Osteocyte (in vitro differentiated cells): ENCODE data around the gene ALPK1. TPM values are rescaled to one million over a fixed set of nuclear protein-coding genes. Genes with fewer than 3 reads are reported as not detected.
"Not testable (repeated sequence)": the region's sequence is repeated elsewhere in the genome, so short reads cannot be mapped to it uniquely, and the experiment has no call there.

Experiments used
- DNase-seq: peaks from one replicate; pipeline ENCODE4 v3.0.0; 2021; ENCODE audit warnings: mixed read lengths; ENCODE audit not compliant: unreplicated experiment; ENCODE audit errors: extremely low spot score
- H3K27ac Mint-ChIP-seq: one replicate; pipeline ENCODE4 v1.8.0; 2021; ENCODE audit warnings: mild to moderate bottlenecking, mixed read lengths; ENCODE audit not compliant: unreplicated experiment
- H3K27me3 Mint-ChIP-seq: one replicate; pipeline ENCODE4 v1.8.0; 2021; ENCODE audit warnings: mixed read lengths; ENCODE audit not compliant: unreplicated experiment
- H3K36me3 Mint-ChIP-seq: one replicate; pipeline ENCODE4 v1.8.0; 2021; ENCODE audit warnings: mixed read lengths; ENCODE audit not compliant: unreplicated experiment
- H3K4me1 Mint-ChIP-seq: one replicate; pipeline ENCODE4 v1.8.0; 2021; ENCODE audit warnings: mixed read lengths; ENCODE audit not compliant: unreplicated experiment
- H3K4me3 Mint-ChIP-seq: one replicate; pipeline ENCODE4 v1.8.0; 2021; ENCODE audit warnings: mild to moderate bottlenecking, moderate library complexity, mixed read lengths; ENCODE audit not compliant: unreplicated experiment
- H3K9me3 Mint-ChIP-seq: one replicate; pipeline ENCODE4 v1.8.0; 2021; ENCODE audit warnings: mixed read lengths; ENCODE audit not compliant: unreplicated experiment
- CTCF ChIP-seq: fragments of 200-600 bp; sonication (generic); IDR thresholded peaks from 2 replicates; pipeline ENCODE4 v1.5.0; 2021; ENCODE audit warnings: antibody characterized with exemption, mild to moderate bottlenecking, moderate library complexity
- total RNA-seq: library from RNA; stranded (reverse); gene quantifications from 2 replicates; pipeline ENCODE4 v1.2.1, GENCODE V29; 2021

The ALPK1 gene
- total RNA-seq, 1 donor from 2014 or later: 9.1 TPM

GRCh38 chr4:112279882-112280315, 17.3 kb upstream of the ALPK1 start:
- H3K9me3 Mint-ChIP-seq: no peaks in the 10 kb centered on the region
- H3K27me3 Mint-ChIP-seq: no peaks in the 10 kb centered on the region
- no peak overlapping the region for H3K4me3 Mint-ChIP-seq
- H3K36me3 Mint-ChIP-seq: peaks cover 17% of the 10 kb centered on the region
- TF ChIP-seq CTCF: no peak
- peaks cover 15% of the 10 kb centered on the region for H3K4me1 Mint-ChIP-seq
- no peak for DNase-seq
- H3K27ac Mint-ChIP-seq: no peak overlapping the region

- peaks cover 17% of the 10 kb centered on the region for H3K4me1 Mint-ChIP-seq
- H3K9me3 Mint-ChIP-seq: no peaks in the 10 kb centered on the region
- no peak overlapping the region for H3K4me3 Mint-ChIP-seq
- no peak overlapping the region for H3K27ac Mint-ChIP-seq
- no peaks in the 10 kb centered on the region for H3K27me3 Mint-ChIP-seq
- no peak for DNase-seq
- peaks cover 17% of the 10 kb centered on the region for H3K36me3 Mint-ChIP-seq
- TF ChIP-seq CTCF: no peak
Measured at GRCh38 chr4:112280386-112281056, 16.6 kb upstream of the ALPK1 start.

- not testable (repeated sequence) for H3K27ac Mint-ChIP-seq, H3K9me3 Mint-ChIP-seq, H3K4me3 Mint-ChIP-seq, DNase-seq, H3K27me3 Mint-ChIP-seq
- Mint-ChIP-seq H3K4me1 (peaks cover 20% of the 10 kb centered on the region), H3K36me3 (peaks cover 10% of the 10 kb centered on the region)
Measured at GRCh38 chr4:112281895-112282398, 15.2 kb upstream of the ALPK1 start.

GRCh38 chr4:112282860-112283667, 14.1 kb upstream of the ALPK1 start:
- TF ChIP-seq CTCF: no peak
- Mint-ChIP-seq H3K27me3 (no peaks in the 10 kb centered on the region), H3K9me3 (no peaks in the 10 kb centered on the region), H3K4me1 (peaks cover 20% of the 10 kb centered on the region), H3K36me3 (peaks cover 3% of the 10 kb centered on the region), H3K27ac (no peak overlapping the region), H3K4me3 (no peak overlapping the region)
- no peak for DNase-seq

GRCh38 chr4:112284166-112284565, 13.0 kb upstream of the ALPK1 start:
- H3K9me3 Mint-ChIP-seq: no peaks in the 10 kb centered on the region
- H3K4me1 Mint-ChIP-seq: peaks cover 20% of the 10 kb centered on the region
- TF ChIP-seq CTCF: no peak
- H3K4me3 Mint-ChIP-seq: peak overlapping the region; percentile 89
- no peaks in the 10 kb centered on the region for H3K27me3 Mint-ChIP-seq
- H3K36me3 Mint-ChIP-seq: peaks cover 3% of the 10 kb centered on the region
- DNase-seq: no peak
- peak overlapping the region; percentile 79 for H3K27ac Mint-ChIP-seq
